BJ (cell line): Measurements from ENCODE around the gene SMAD6. TPM values are rescaled to one million over a fixed set of nuclear protein-coding genes. Genes with fewer than 3 reads are reported as not detected.

Source experiments
- CTCF ChIA-PET: fragments of 350-600 bp; formaldehyde crosslinking; extraction: SDS; loops from one replicate; lab custom pipeline; 2021; ENCODE audit warnings: antibody characterized with exemption, inconsistent platforms; lab: Yijun Ruan, JAX
- POLR2A ChIA-PET: fragments of 300-600 bp; sonication (Branson Sonifier 250); formaldehyde crosslinking; extraction: SDS; loops from one replicate; lab custom pipeline; 2021; ENCODE audit warnings: antibody characterized with exemption; lab: Charles Lee
- DNase-seq: peaks from one replicate; pipeline ENCODE4 v3.0.0-alpha.2; 2011; ENCODE audit warnings: low read depth
- H3K27me3 ChIP-seq: 2 replicates; pipeline ENCODE4 v1.6.0; 2011; ENCODE audit warnings: low read length; ENCODE audit not compliant: control insufficient read depth, insufficient read depth
- H3K36me3 ChIP-seq: 2 replicates; pipeline ENCODE4 v1.5.1; 2011; ENCODE audit warnings: low read length; ENCODE audit not compliant: control insufficient read depth, insufficient read depth
- H3K4me3 ChIP-seq: 2 replicates; pipeline ENCODE4 v1.5.1; 2011; ENCODE audit warnings: low read depth, mild to moderate bottlenecking, control low read depth, low read length
- polyA plus RNA-seq: library from polyadenylated mRNA; depleted of rRNA; stranded (reverse); fragments of >200 nt; gene quantifications from 2 replicates; pipeline ENCODE4 v1.2.3, GENCODE V29; 2011
- TF ChIP-seq, protein P1 (sequence below): IDR thresholded peaks from 2 replicates; pipeline ENCODE4 v1.5.1; 2011; ENCODE audit warnings: low read depth, mild to moderate bottlenecking, control low read depth, inconsistent platforms, low read length, moderate library complexity; ENCODE audit not compliant: insufficient read depth

The SMAD6 gene
- polyA plus RNA-seq, 1 experiment: 3.8 TPM

DNA sequence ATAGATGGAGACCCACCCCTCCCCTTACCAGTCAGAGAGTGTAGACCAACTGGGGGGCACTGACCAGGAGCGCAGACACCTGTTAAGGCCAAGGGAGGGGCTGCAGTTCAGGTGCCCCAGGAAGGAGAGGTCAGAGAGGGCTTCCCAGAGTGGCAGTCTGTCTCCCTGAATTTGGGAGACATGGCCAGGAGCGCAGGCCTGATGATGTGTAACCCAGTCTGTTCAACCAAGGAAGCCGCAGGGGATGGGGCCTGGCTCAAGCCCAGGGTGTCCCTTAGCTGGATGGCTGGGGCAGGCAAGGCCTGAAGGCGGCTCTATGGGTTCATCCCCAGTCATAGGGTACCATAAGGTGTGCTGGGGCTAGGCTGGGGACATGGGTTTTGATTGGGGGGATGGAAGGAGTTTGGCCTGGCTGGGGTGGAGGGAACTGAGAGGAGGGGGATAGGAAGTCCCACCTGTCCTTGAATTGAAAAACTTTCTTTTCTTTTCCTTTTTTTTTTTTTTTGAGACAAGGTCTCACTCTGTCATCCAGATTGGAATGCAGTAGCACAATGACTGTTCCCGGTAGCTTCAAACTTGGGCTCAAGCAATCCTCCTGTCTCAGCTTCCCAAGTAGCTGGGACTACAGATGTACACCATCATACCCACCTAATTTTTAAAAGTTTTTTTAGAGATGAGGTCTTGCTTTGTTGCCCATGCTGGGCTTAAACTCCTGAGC, 75.7 kb downstream of the SMAD6 start:
- no peak for DNase-seq
- POLR2A ChIA-PET: interaction anchor here (0.6 kb wide), 1 partner anchor 64 kb away, joined by 14 read pairs; no protein-coding TSS in a partner anchor
- H3K27me3 ChIP-seq: no peaks in the 10 kb centered on the region
- H3K4me3 ChIP-seq: no peak overlapping the region
- TF ChIP-seq, protein P1, sequence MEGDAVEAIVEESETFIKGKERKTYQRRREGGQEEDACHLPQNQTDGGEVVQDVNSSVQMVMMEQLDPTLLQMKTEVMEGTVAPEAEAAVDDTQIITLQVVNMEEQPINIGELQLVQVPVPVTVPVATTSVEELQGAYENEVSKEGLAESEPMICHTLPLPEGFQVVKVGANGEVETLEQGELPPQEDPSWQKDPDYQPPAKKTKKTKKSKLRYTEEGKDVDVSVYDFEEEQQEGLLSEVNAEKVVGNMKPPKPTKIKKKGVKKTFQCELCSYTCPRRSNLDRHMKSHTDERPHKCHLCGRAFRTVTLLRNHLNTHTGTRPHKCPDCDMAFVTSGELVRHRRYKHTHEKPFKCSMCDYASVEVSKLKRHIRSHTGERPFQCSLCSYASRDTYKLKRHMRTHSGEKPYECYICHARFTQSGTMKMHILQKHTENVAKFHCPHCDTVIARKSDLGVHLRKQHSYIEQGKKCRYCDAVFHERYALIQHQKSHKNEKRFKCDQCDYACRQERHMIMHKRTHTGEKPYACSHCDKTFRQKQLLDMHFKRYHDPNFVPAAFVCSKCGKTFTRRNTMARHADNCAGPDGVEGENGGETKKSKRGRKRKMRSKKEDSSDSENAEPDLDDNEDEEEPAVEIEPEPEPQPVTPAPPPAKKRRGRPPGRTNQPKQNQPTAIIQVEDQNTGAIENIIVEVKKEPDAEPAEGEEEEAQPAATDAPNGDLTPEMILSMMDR: no peak
- peaks cover 2% of the 10 kb centered on the region for H3K36me3 ChIP-seq
- CTCF ChIA-PET: interaction anchor here (0.6 to 4.2 kb wide), 11 partner anchors 11 to 174 kb away, joined by 3 to 36 read pairs (median 4); partner anchors contain the start of gene SMAD6

DNA sequence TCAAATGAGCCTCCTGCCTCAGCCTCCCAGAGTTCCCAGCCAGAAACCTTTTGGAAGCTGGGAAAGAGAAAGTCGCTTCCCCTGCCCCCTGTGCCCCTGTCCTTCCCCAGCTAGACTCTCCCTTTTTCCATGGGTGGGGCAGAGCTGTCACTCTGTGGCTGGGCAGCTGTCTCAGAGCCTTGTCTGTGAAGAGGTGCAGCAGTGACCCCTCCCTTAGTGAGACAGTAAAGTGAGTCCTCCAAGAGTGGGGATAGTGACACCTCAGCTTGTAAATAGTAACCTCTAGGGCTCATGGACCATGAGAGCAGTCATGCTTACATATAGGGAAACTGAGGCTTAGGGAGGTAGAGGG, 76.3 kb downstream of the SMAD6 start:
- ChIA-PET POLR2A (interaction anchor here (0.6 kb wide), 1 partner anchor 64 kb away, joined by 14 read pairs; no protein-coding TSS in a partner anchor), CTCF (interaction anchor here (1.1 to 4.2 kb wide), 8 partner anchors 11 to 174 kb away, joined by 3 to 36 read pairs (median 5); partner anchors contain the start of gene SMAD6)
- no peaks in the 10 kb centered on the region for H3K27me3 ChIP-seq
- H3K4me3 ChIP-seq: no peak overlapping the region
- TF ChIP-seq, protein P1: no peak
- peaks cover 2% of the 10 kb centered on the region for H3K36me3 ChIP-seq
- DNase-seq: no peak

DNA sequence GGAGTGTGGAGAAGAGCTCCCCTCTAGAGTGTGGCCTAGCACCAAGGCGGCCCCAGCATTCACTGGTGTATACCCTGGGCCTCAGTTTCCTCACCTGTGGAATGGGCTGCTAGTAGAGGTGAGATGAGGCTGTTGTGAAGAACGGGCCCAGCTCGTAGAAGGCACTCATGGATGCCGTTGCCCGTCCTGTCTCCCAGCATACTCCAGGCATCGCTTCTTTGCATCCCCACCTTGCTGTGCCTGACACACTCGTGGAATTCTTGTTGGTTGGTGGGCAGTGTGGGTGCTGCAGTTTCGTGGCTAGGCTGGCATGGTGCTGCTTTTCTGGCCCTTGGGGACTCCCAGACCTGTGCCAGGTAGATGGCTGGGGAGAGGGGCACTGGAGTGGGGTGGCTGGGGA, 76.7 kb downstream of the SMAD6 start:
- no peak overlapping the region for H3K4me3 ChIP-seq
- TF ChIP-seq, protein P1: no peak
- H3K27me3 ChIP-seq: no peaks in the 10 kb centered on the region
- POLR2A ChIA-PET: no interaction called here
- CTCF ChIA-PET: interaction anchor here (1.1 to 4.2 kb wide), 8 partner anchors 10 to 175 kb away, joined by 3 to 36 read pairs (median 5); partner anchors contain the start of gene SMAD6
- peaks cover 2% of the 10 kb centered on the region for H3K36me3 ChIP-seq
- DNase-seq: no peak

DNA sequence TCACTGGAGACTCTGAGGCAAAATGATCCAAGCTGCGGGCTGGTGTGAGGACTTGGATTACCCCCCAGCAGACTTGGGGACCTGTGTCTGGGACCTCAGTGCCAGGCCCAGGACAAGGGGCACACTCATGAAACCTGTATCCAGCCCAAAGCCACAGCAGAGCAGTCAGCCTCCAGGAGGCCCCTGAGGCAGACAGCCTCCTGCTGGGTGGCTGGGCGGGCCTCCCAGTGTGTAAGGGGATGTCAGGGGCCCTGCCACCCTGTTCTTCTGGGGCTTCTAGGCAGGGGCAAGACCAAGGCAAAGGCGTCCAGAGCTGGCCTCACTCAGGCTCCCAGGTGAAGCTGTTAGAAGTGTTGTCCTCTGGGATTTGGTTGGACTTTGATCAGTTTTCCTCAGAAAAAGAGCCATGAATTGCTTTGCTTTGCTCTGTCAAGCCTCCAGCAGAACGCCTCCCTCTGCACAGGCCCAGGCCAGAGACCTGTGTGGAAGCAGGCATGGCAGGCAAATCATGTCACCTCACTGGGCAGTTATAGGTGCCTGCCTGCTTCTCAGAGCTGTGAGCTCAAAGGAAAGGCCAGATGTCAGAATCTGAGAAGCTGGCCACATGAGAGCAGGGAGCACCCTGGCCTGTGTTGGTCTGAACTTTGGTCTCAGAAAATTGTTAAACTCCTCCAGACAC, 77.4 kb downstream of the SMAD6 start:
- no peak overlapping the region for H3K4me3 ChIP-seq
- POLR2A ChIA-PET: no interaction called here
- H3K36me3 ChIP-seq: peaks cover 2% of the 10 kb centered on the region
- no peak for DNase-seq
- H3K27me3 ChIP-seq: no peaks in the 10 kb centered on the region
- CTCF ChIA-PET: interaction anchor here (0.9 to 4.2 kb wide), 8 partner anchors 10 to 175 kb away, joined by 3 to 36 read pairs (median 5); partner anchors contain the start of gene SMAD6
- TF ChIP-seq, protein P1: no peak
